ENCODE measurements around the gene CNTROB. TPM values are rescaled to one million over a fixed set of nuclear protein-coding genes. Genes with fewer than 3 reads are reported as not detected.

Gene CNTROB
- total and polyA plus RNA-seq, 2 experiments from 2014 or later, result 21.1 to 37.5 TPM

DNA sequence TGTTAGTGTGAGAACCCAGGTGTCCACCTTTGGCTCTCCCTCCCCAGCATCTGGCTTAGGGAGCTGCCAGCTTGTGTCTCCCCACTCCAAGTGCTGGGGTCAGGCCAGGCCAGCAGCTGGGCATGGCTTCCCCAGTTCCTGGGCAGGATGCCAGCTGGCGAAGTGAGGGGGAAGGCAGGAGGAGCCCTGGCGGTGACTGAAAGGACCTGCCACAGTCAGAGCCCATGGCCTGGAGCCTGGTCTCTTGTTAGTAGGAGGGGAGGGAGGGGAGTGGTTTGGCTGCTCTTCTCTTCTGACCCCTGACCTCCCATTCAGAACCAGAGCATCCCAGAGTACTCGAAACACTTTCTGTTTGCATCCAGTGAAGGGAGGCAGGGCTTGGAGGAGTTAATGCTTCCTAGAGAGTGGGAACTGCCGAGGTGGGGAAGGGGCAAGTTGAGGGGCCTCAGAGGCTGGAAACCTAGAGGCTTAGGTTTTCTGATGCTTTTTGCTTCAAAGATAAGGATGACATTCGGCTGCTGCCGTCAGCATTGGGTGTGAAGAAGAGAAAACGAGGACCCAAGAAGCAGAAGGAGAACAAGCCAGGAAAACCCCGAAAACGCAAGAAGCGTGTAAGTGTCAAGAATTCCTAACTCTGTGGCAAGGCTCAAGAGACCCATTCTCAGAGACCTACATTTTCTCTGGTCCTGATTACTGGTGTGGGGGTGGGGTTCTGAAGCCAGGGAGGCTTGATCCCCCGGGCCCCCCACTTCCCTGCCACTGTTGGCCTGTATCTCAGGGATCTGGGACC is 42.6 kb upstream of the CNTROB start:
- no peaks in the 10 kb centered on the region for H3K36me3 ChIP-seq (replicated peaks; ENCODE audit: insufficient read depth, low read depth)
- H4K20me1 ChIP-seq (ENCODE audit: insufficient read depth, poor library complexity, severe bottlenecking), result peaks cover 7% of the 10 kb centered on the region
- H3K4me1 ChIP-seq (ENCODE audit: insufficient read depth), result peaks cover 24% of the 10 kb centered on the region
- H3K79me2 ChIP-seq, result peaks cover 51% of the 10 kb centered on the region
- WGBS (ENCODE audit: low lambda C conversion rate, missing lambda C conversion rate), result 56% methylated on average over 11 of the region's 11 CpGs
- no peak overlapping the region for H2AFZ ChIP-seq
- DNase-seq (ENCODE audit: low spot score), result peak; percentile 89
- H3K27me3 ChIP-seq, result no peaks in the 10 kb centered on the region
- no peak for TF ChIP-seq EZH2phosphoT487 (IDR thresholded peaks at IDR 0.05; ENCODE audit: low read depth, severe bottlenecking, unreplicated experiment)
- TF ChIP-seq EZH2 (IDR thresholded peaks at IDR 0.05; ENCODE audit: borderline replicate concordance), result no peak
- TF ChIP-seq, protein P1, sequence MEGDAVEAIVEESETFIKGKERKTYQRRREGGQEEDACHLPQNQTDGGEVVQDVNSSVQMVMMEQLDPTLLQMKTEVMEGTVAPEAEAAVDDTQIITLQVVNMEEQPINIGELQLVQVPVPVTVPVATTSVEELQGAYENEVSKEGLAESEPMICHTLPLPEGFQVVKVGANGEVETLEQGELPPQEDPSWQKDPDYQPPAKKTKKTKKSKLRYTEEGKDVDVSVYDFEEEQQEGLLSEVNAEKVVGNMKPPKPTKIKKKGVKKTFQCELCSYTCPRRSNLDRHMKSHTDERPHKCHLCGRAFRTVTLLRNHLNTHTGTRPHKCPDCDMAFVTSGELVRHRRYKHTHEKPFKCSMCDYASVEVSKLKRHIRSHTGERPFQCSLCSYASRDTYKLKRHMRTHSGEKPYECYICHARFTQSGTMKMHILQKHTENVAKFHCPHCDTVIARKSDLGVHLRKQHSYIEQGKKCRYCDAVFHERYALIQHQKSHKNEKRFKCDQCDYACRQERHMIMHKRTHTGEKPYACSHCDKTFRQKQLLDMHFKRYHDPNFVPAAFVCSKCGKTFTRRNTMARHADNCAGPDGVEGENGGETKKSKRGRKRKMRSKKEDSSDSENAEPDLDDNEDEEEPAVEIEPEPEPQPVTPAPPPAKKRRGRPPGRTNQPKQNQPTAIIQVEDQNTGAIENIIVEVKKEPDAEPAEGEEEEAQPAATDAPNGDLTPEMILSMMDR (IDR thresholded peaks at IDR 0.05; ENCODE audit: poor library complexity), result peak; percentile 11
- peak overlapping the region; percentile 95 for H3K27ac ChIP-seq
- H3K4me3 ChIP-seq, result no peak overlapping the region
- H3K9me2 ChIP-seq (replicated peaks; ENCODE audit: insufficient read depth), result no peaks in the 10 kb centered on the region
- H3K9me3 ChIP-seq (ENCODE audit: low read depth), result no peaks in the 10 kb centered on the region
- peak overlapping the region; percentile 96 for H3K4me2 ChIP-seq

DNA sequence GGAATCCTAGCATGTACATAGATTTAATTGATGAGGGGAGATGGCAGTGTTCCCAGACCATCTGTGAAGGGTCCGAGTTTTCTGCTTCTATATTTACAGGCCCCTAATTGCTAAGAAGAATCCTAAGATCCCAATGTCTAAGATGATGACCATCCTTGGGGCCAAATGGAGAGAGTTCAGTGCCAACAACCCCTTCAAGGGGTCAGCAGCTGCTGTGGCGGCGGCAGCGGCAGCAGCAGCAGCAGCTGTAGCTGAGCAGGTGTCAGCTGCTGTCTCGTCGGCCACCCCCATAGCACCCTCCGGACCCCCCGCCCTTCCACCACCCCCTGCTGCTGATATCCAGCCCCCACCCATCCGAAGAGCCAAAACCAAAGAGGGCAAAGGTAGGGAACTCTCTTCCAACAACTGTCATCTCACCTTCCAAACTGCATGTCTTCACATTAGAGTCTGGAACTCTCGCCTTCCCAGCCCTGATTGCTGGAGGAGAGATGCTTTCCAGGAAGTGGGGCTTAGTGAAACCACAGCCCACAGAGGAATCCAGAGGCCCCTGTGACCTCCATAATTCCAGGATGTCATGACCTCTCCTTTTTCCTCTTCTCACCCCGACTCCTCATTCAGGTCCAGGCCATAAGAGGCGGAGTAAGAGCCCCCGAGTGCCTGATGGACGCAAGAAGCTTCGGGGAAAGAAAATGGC is 38.7 kb upstream of the CNTROB start:
- TF ChIP-seq EZH2 (IDR thresholded peaks at IDR 0.05; ENCODE audit: borderline replicate concordance), result no peak
- no peak for TF ChIP-seq EZH2phosphoT487 (IDR thresholded peaks at IDR 0.05; ENCODE audit: low read depth, severe bottlenecking, unreplicated experiment)
- TF ChIP-seq, protein P1 (IDR thresholded peaks at IDR 0.05; ENCODE audit: poor library complexity), result no peak
- Histone ChIP-seq H3K27ac (no peak overlapping the region), H3K9me3 (ENCODE audit: low read depth) (no peaks in the 10 kb centered on the region), H3K79me2 (peaks cover 41% of the 10 kb centered on the region), H3K4me3 (no peak overlapping the region), H2AFZ (no peak overlapping the region), H3K4me1 (ENCODE audit: insufficient read depth) (peaks cover 19% of the 10 kb centered on the region), H3K4me2 (no peak overlapping the region), H3K36me3 (replicated peaks; ENCODE audit: insufficient read depth, low read depth) (no peaks in the 10 kb centered on the region), H3K27me3 (no peaks in the 10 kb centered on the region), H4K20me1 (ENCODE audit: insufficient read depth, poor library complexity, severe bottlenecking) (peaks cover 7% of the 10 kb centered on the region), H3K9me2 (replicated peaks; ENCODE audit: insufficient read depth) (no peaks in the 10 kb centered on the region)
- 93% methylated on average over 15 of the region's 15 CpGs for WGBS (ENCODE audit: low lambda C conversion rate, missing lambda C conversion rate)
- no peak for DNase-seq (ENCODE audit: low spot score)

DNA sequence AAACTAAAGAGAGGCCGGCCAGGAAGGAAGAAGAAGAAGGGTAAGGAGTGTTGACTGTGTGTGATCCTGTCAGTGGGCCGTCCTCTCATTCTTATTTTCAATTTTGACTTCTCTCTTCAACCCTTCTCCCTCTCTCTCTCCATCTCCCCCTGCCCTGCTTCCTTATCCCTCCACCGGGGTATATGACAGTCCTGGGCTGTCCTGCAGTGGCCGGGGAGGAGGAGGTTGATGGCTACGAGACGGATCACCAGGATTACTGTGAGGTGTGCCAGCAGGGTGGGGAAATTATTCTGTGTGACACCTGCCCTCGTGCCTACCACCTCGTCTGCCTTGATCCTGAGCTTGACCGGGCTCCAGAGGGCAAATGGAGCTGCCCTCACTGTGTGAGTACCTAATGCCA is 37.8 kb upstream of the CNTROB start:
- TF ChIP-seq EZH2 (IDR thresholded peaks at IDR 0.05; ENCODE audit: borderline replicate concordance) (no peak), EZH2phosphoT487 (IDR thresholded peaks at IDR 0.05; ENCODE audit: low read depth, severe bottlenecking, unreplicated experiment) (no peak)
- TF ChIP-seq, protein P1 (IDR thresholded peaks at IDR 0.05; ENCODE audit: poor library complexity), result no peak
- no peaks in the 10 kb centered on the region for H3K9me3 ChIP-seq (ENCODE audit: low read depth)
- peaks cover 35% of the 10 kb centered on the region for H3K79me2 ChIP-seq
- H4K20me1 ChIP-seq (ENCODE audit: insufficient read depth, poor library complexity, severe bottlenecking), result peaks cover 7% of the 10 kb centered on the region
- no peaks in the 10 kb centered on the region for H3K9me2 ChIP-seq (replicated peaks; ENCODE audit: insufficient read depth)
- H3K27ac ChIP-seq, result no peak overlapping the region
- DNase-seq (ENCODE audit: low spot score), result no peak
- H3K4me1 ChIP-seq (ENCODE audit: insufficient read depth), result peaks cover 11% of the 10 kb centered on the region
- H3K4me2 ChIP-seq, result no peak overlapping the region
- H3K36me3 ChIP-seq (replicated peaks; ENCODE audit: insufficient read depth, low read depth), result no peaks in the 10 kb centered on the region
- H2AFZ ChIP-seq, result no peak overlapping the region
- WGBS (ENCODE audit: low lambda C conversion rate, missing lambda C conversion rate), result 96% methylated on average over 9 of the region's 9 CpGs
- H3K27me3 ChIP-seq, result no peaks in the 10 kb centered on the region
- H3K4me3 ChIP-seq, result no peak overlapping the region

Measured in hepatocyte (in vitro differentiated cells).